HCT116 (cell line): ENCODE data around the gene VCAN. TPM values are rescaled to one million over a fixed set of nuclear protein-coding genes. Genes with fewer than 3 reads are reported as not detected.

Experiments
- ATAC-seq: fragments of 200-7000 bp; cut with Tn5 transposase; 2 replicates; pipeline ENCODE4 v1.9.1; 2020; ENCODE audit warnings: mild to moderate bottlenecking, moderate library complexity
- BruUV-seq: library from RNA; stranded (reverse); fragments of 400-500 nt; replicated peaks from 2 replicates; lab custom pipeline; 2021; lab: Mats Ljungman, UMichigan
- CTCF ChIA-PET: fragments of 300-600 bp; sonication (Branson Sonifier 250); formaldehyde crosslinking; loops from one replicate; lab custom pipeline; 2021; ENCODE audit warnings: antibody characterized with exemption; lab: Charles Lee
- POLR2A ChIA-PET: fragments of 300-600, 350-600 bp; sonication (Branson Sonifier 250); formaldehyde crosslinking; loops from one replicate; lab custom pipeline; 2021; ENCODE audit warnings: antibody characterized with exemption; lab: Charles Lee
- RAD21 ChIA-PET, 2 experiments: fragments of 300-600 bp; sonication (Branson Sonifier 250); formaldehyde crosslinking; loops; one replicate each; lab custom pipeline; 2023; ENCODE audit warnings: low total read pairs in 2 of 2; ENCODE audit not compliant: uncharacterized antibody in 2 of 2, unreplicated experiment in 2 of 2, low non-redundant PET in 1 of 2; lab: Charles Lee
- DNase-seq: peaks from one replicate; pipeline ENCODE4 v3.0.0-alpha.2; 2010; ENCODE audit warnings: low read depth, low spot score
- H2AFZ ChIP-seq: fragments of 200-600 bp; shearing (Covaris generic), sonication (generic); 2 replicates; pipeline ENCODE4 v1.6.1; 2017; ENCODE audit warnings: low read depth, mixed run types, mixed read lengths, antibody characterized with exemption, low read length; ENCODE audit not compliant: poor library complexity, severe bottlenecking
- H3K27ac ChIP-seq: 2 replicates; pipeline ENCODE4 v1.5.1; 2012; ENCODE audit warnings: low read depth, low read length
- H3K27me3 ChIP-seq: fragments of 200-600 bp; sonication (generic); 2 replicates; pipeline ENCODE4 v1.6.1; 2016; ENCODE audit warnings: mixed run types, low read length, mixed read lengths; ENCODE audit not compliant: insufficient read depth
- H3K36me3 ChIP-seq, 2 experiments: fragments of 200-500 bp in 1 of 2; fragments of 200-600 bp in 1 of 2; sonication (Bioruptor generic) in 1 of 2; sonication (generic) in 1 of 2; 2 replicates each; pipeline versions ENCODE4 v1.5.1 to v1.6.1; 2014 to 2016; ENCODE audit warnings: low read length in 2 of 2, inconsistent platforms in 1 of 2, mixed read lengths in 1 of 2, mixed run types in 1 of 2; ENCODE audit not compliant: insufficient read depth in 2 of 2, control insufficient read depth in 1 of 2
- H3K4me1 ChIP-seq, 2 experiments: fragments of 200-600 bp in 1 of 2; sonication (generic) in 1 of 2; 2 replicates each; pipeline versions ENCODE4 v1.5.1 to v1.6.1; 2012 to 2017; ENCODE audit warnings: low read length in 2 of 2, inconsistent platforms in 1 of 2, mild to moderate bottlenecking in 1 of 2, mixed read lengths in 1 of 2, mixed run types in 1 of 2, moderate library complexity in 1 of 2; ENCODE audit not compliant: insufficient read depth in 2 of 2, control insufficient read depth in 1 of 2
- H3K4me2 ChIP-seq: fragments of 200-600 bp; sonication (generic); 2 replicates; pipeline ENCODE4 v1.6.1; 2017; ENCODE audit warnings: mixed run types, low read length, mixed read lengths
- H3K4me3 ChIP-seq, 2 experiments: fragments of 200-600 bp in 1 of 2; sonication (generic) in 1 of 2; replicated peaks in 1 of 2; 2 replicates each; pipeline ENCODE4 v1.5.1; 2011 to 2016; ENCODE audit warnings: low read length in 2 of 2, control low read depth in 1 of 2, low read depth in 1 of 2, mild to moderate bottlenecking in 1 of 2, mixed read lengths in 1 of 2, mixed run types in 1 of 2
- H3K79me2 ChIP-seq: fragments of 200-600 bp; sonication (generic); 2 replicates; pipeline ENCODE4 v1.6.1; 2017; ENCODE audit warnings: mild to moderate bottlenecking, mixed run types, low read length, moderate library complexity, mixed read lengths; ENCODE audit not compliant: insufficient read depth
- H3K9ac ChIP-seq: fragments of 200-600 bp; sonication (generic); 2 replicates; pipeline ENCODE4 v1.6.1; 2016; ENCODE audit warnings: low read length, mixed read lengths
- H3K9me2 ChIP-seq: fragments of 200-600 bp; sonication (generic), shearing (Covaris generic); 2 replicates; pipeline ENCODE4 v1.6.1; 2017; ENCODE audit warnings: mixed run types, mild to moderate bottlenecking, moderate library complexity; ENCODE audit not compliant: insufficient read depth
- H3K9me3 ChIP-seq, 2 experiments: fragments of 200-500 bp in 1 of 2; fragments of 200-600 bp in 1 of 2; sonication (Bioruptor generic) in 1 of 2; sonication (generic) in 1 of 2; 2 replicates each; pipeline ENCODE4 v1.6.1; 2014 to 2017; ENCODE audit warnings: low read length in 2 of 2, mixed read lengths in 2 of 2, inconsistent platforms in 1 of 2, low read depth in 1 of 2, mild to moderate bottlenecking in 1 of 2, mixed run types in 1 of 2, moderate library complexity in 1 of 2; ENCODE audit not compliant: control insufficient read depth in 1 of 2, insufficient read depth in 1 of 2
- H4K20me1 ChIP-seq: fragments of 200-600 bp; sonication (generic), shearing (Covaris generic); 2 replicates; pipeline ENCODE4 v1.6.1; 2017; ENCODE audit warnings: mixed run types, mild to moderate bottlenecking, moderate library complexity; ENCODE audit not compliant: insufficient read depth
- SIN3A ChIP-seq: IDR thresholded peaks from 2 replicates; pipeline ENCODE4 v1.6.1; 2012; ENCODE audit warnings: low read depth
- ZNF274 ChIP-seq: fragments of 200-500 bp; sonication (Bioruptor generic); IDR thresholded peaks from 2 replicates; pipeline ENCODE4 v1.6.1; 2014; ENCODE audit warnings: mild to moderate bottlenecking, low read depth, low read length, inconsistent platforms
- intact Hi-C: fragments of 100-400 bp; cut with micrococcal nuclease; formaldehyde crosslinking; loops from 2 replicates; pipeline ENCODE4 v1.10.0; 2022
- total RNA-seq: library from RNA; stranded (reverse); gene quantifications from one replicate; pipeline ENCODE4 v1.2.1, GENCODE V29; 2021; ENCODE audit not compliant: unreplicated experiment
- TF ChIP-seq, protein P1 (sequence below): IDR thresholded peaks from 2 replicates; pipeline ENCODE4 v1.6.1; 2012

The VCAN gene
- total RNA-seq, 1 experiment from 2014 or later = 49.9 TPM

DNA sequence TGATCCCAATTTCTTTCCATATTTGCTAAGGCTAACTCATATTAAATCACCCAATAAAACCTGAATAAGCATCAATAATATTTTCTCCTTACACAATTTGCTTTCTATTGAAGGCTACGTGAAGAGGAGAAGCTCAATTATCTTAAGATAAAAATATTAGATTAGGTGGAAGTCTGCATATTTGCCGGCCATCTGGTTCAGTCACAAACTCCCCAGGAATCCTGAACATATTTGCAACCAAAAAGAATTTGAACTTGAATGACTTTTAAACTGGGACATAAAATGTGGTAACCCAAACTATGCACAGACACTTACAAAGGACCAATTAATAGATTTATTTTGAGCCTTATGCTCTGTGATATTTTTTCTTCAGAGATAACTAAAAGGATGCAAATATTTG, 156.8 kb downstream of the VCAN start:
- POLR2A ChIA-PET = no interaction called here
- BruUV-seq = no TSS peak
- CTCF ChIA-PET = no interaction called here
- intact Hi-C loops = no loop called here
- no peak overlapping the region for H3K4me3 ChIP-seq
- no peak overlapping the region for H2AFZ ChIP-seq
- H3K27me3 ChIP-seq = no peaks in the 10 kb centered on the region
- no peaks in the 10 kb centered on the region for H4K20me1 ChIP-seq
- RAD21 ChIA-PET = no interaction called here
- no peaks in the 10 kb centered on the region for H3K79me2 ChIP-seq
- H3K36me3 ChIP-seq = no peaks in the 10 kb centered on the region
- H3K4me2 ChIP-seq = no peak overlapping the region
- H3K9me2 ChIP-seq = no peaks in the 10 kb centered on the region
- ATAC-seq (no peak), DNase-seq (no peak)
- H3K4me1 ChIP-seq = peaks cover 8 to 11% of the 10 kb centered on the region in 2 experiments; a peak in 3 of 4 replicates
- H3K9me3 ChIP-seq = no peaks in the 10 kb centered on the region
- no peak overlapping the region for H3K9ac ChIP-seq
- TF ChIP-seq ZNF274 = no peak
- TF ChIP-seq, protein P1, sequence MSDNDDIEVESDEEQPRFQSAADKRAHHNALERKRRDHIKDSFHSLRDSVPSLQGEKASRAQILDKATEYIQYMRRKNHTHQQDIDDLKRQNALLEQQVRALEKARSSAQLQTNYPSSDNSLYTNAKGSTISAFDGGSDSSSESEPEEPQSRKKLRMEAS = no peak
- no peak for TF ChIP-seq SIN3A
- H3K27ac ChIP-seq = no peak overlapping the region

Other genes starting within 250 kb of the VCAN start
- 0.05 TPM for gene HAPLN1, start 249.1 kb downstream of the VCAN start, total RNA-seq